ENCODE measurements around the gene HSDL1.
"Not testable (repeated sequence)": the region's sequence is repeated elsewhere in the genome, so short reads cannot be mapped to it uniquely, and the experiment has no call there.

HSDL1 gene

GRCh38 chr16:84132527-84133285 is 12.3 kb downstream of the HSDL1 start:
- Histone ChIP-seq H3K9me3 (ENCODE audit: control insufficient read depth, insufficient read depth, low read length) (no peaks in the 10 kb centered on the region), H3K9ac (ENCODE audit: low read depth, low read length) (no peak overlapping the region), H3K4me1 (ENCODE audit: control insufficient read depth, insufficient read depth, low read length) (peaks cover 10% of the 10 kb centered on the region), H3K4me3 (ENCODE audit: low read depth, low read length) (no peak overlapping the region), H3K36me3 (ENCODE audit: control insufficient read depth, insufficient read depth, low read length) (no peaks in the 10 kb centered on the region), H3K27me3 (ENCODE audit: control insufficient read depth, insufficient read depth, low read length) (no peaks in the 10 kb centered on the region)

- H3K9ac ChIP-seq (ENCODE audit: low read depth, low read length) = no peak overlapping the region
- H3K27me3 ChIP-seq (ENCODE audit: control insufficient read depth, insufficient read depth, low read length) = no peaks in the 10 kb centered on the region
- H3K4me1 ChIP-seq (ENCODE audit: control insufficient read depth, insufficient read depth, low read length) = peaks cover 4% of the 10 kb centered on the region
- H3K4me3 ChIP-seq (ENCODE audit: low read depth, low read length) = no peak overlapping the region
- H3K9me3 ChIP-seq (ENCODE audit: control insufficient read depth, insufficient read depth, low read length) = no peaks in the 10 kb centered on the region
- H3K36me3 ChIP-seq (ENCODE audit: control insufficient read depth, insufficient read depth, low read length) = no peaks in the 10 kb centered on the region
These were observed 13.9 kb downstream of the HSDL1 start for GRCh38 chr16:84131117-84131516.

- Histone ChIP-seq H3K36me3 (ENCODE audit: control insufficient read depth, insufficient read depth, low read length) (peaks cover 5% of the 10 kb centered on the region), H3K4me1 (ENCODE audit: control insufficient read depth, insufficient read depth, low read length) (no peaks in the 10 kb centered on the region), H3K27me3 (ENCODE audit: control insufficient read depth, insufficient read depth, low read length) (no peaks in the 10 kb centered on the region), H3K9me3 (ENCODE audit: control insufficient read depth, insufficient read depth, low read length) (no peaks in the 10 kb centered on the region), H3K4me3 (ENCODE audit: low read depth, low read length) (no peak overlapping the region), H3K9ac (ENCODE audit: low read depth, low read length) (no peak overlapping the region)
These were observed 20.5 kb downstream of the HSDL1 start for GRCh38 chr16:84124257-84125073.

GRCh38 chr16:84121007-84121406 is 24.0 kb downstream of the HSDL1 start:
- no peak overlapping the region for H3K4me3 ChIP-seq (ENCODE audit: low read depth, low read length)
- no peaks in the 10 kb centered on the region for H3K9me3 ChIP-seq (ENCODE audit: control insufficient read depth, insufficient read depth, low read length)
- no peaks in the 10 kb centered on the region for H3K4me1 ChIP-seq (ENCODE audit: control insufficient read depth, insufficient read depth, low read length)
- H3K36me3 ChIP-seq (ENCODE audit: control insufficient read depth, insufficient read depth, low read length) = peaks cover 8% of the 10 kb centered on the region
- no peak overlapping the region for H3K9ac ChIP-seq (ENCODE audit: low read depth, low read length)
- no peaks in the 10 kb centered on the region for H3K27me3 ChIP-seq (ENCODE audit: control insufficient read depth, insufficient read depth, low read length)

GRCh38 chr16:84120023-84120422 is 25.0 kb downstream of the HSDL1 start:
- no peak overlapping the region for H3K9ac ChIP-seq (ENCODE audit: low read depth, low read length)
- no peaks in the 10 kb centered on the region for H3K4me1 ChIP-seq (ENCODE audit: control insufficient read depth, insufficient read depth, low read length)
- no peak overlapping the region for H3K4me3 ChIP-seq (ENCODE audit: low read depth, low read length)
- no peaks in the 10 kb centered on the region for H3K9me3 ChIP-seq (ENCODE audit: control insufficient read depth, insufficient read depth, low read length)
- no peaks in the 10 kb centered on the region for H3K27me3 ChIP-seq (ENCODE audit: control insufficient read depth, insufficient read depth, low read length)
- peaks cover 8% of the 10 kb centered on the region for H3K36me3 ChIP-seq (ENCODE audit: control insufficient read depth, insufficient read depth, low read length)

GRCh38 chr16:84119368-84119767 is 25.6 kb downstream of the HSDL1 start:
- H3K36me3 ChIP-seq (ENCODE audit: control insufficient read depth, insufficient read depth, low read length) = peaks cover 8% of the 10 kb centered on the region

GRCh38 chr16:84118315-84118714 is 26.7 kb downstream of the HSDL1 start:
- not testable (repeated sequence) for H3K4me3 ChIP-seq (ENCODE audit: low read depth, low read length); H3K27me3 ChIP-seq (ENCODE audit: control insufficient read depth, insufficient read depth, low read length); H3K4me1 ChIP-seq (ENCODE audit: control insufficient read depth, insufficient read depth, low read length); H3K9me3 ChIP-seq (ENCODE audit: control insufficient read depth, insufficient read depth, low read length); H3K36me3 ChIP-seq (ENCODE audit: control insufficient read depth, insufficient read depth, low read length); H3K9ac ChIP-seq (ENCODE audit: low read depth, low read length)

More at GRCh38 chr16:84119368-84119767, 25.6 kb downstream of the HSDL1 start:
- Histone ChIP-seq H3K9ac (ENCODE audit: low read depth, low read length) (no peak overlapping the region), H3K9me3 (ENCODE audit: control insufficient read depth, insufficient read depth, low read length) (no peaks in the 10 kb centered on the region), H3K4me1 (ENCODE audit: control insufficient read depth, insufficient read depth, low read length) (no peaks in the 10 kb centered on the region), H3K4me3 (ENCODE audit: low read depth, low read length) (no peak overlapping the region), H3K27me3 (ENCODE audit: control insufficient read depth, insufficient read depth, low read length) (no peaks in the 10 kb centered on the region)

GRCh38 chr16:84117494-84117843 is 27.5 kb downstream of the HSDL1 start:
- peak overlapping the region; percentile 76 for H3K9ac ChIP-seq (ENCODE audit: low read depth, low read length)
- no peaks in the 10 kb centered on the region for H3K9me3 ChIP-seq (ENCODE audit: control insufficient read depth, insufficient read depth, low read length)
- no peaks in the 10 kb centered on the region for H3K4me1 ChIP-seq (ENCODE audit: control insufficient read depth, insufficient read depth, low read length)
- no peaks in the 10 kb centered on the region for H3K27me3 ChIP-seq (ENCODE audit: control insufficient read depth, insufficient read depth, low read length)
- peak overlapping the region; percentile 61 for H3K4me3 ChIP-seq (ENCODE audit: low read depth, low read length)
- H3K36me3 ChIP-seq (ENCODE audit: control insufficient read depth, insufficient read depth, low read length) = peaks cover 3% of the 10 kb centered on the region

GRCh38 chr16:84116720-84117493 is 28.1 kb downstream of the HSDL1 start, which contains the start of gene MBTPS1:
MBTPS1 (minus strand) TSS chr16:84116942; CDS start chr16:84101783, 15,159 bp downstream.
- Histone ChIP-seq H3K9ac (ENCODE audit: low read depth, low read length) (peak within 1 kb of the TSS; percentile 89), H3K9me3 (ENCODE audit: control insufficient read depth, insufficient read depth, low read length) (no peaks in the 10 kb centered on the region), H3K36me3 (ENCODE audit: control insufficient read depth, insufficient read depth, low read length) (peaks cover 3% of the 10 kb centered on the region), H3K27me3 (ENCODE audit: control insufficient read depth, insufficient read depth, low read length) (no peaks in the 10 kb centered on the region), H3K4me1 (ENCODE audit: control insufficient read depth, insufficient read depth, low read length) (no peaks in the 10 kb centered on the region), H3K4me3 (ENCODE audit: low read depth, low read length) (peak within 1 kb of the TSS; percentile 61)

GRCh38 chr16:84115919-84116719 is 28.9 kb downstream of the HSDL1 start:
- no peaks in the 10 kb centered on the region for H3K9me3 ChIP-seq (ENCODE audit: control insufficient read depth, insufficient read depth, low read length)
- peak overlapping the region; percentile 61 for H3K4me3 ChIP-seq (ENCODE audit: low read depth, low read length)
- no peaks in the 10 kb centered on the region for H3K4me1 ChIP-seq (ENCODE audit: control insufficient read depth, insufficient read depth, low read length)
- H3K36me3 ChIP-seq (ENCODE audit: control insufficient read depth, insufficient read depth, low read length) = peaks cover 3% of the 10 kb centered on the region
- H3K9ac ChIP-seq (ENCODE audit: low read depth, low read length) = peak overlapping the region; percentile 89
- no peaks in the 10 kb centered on the region for H3K27me3 ChIP-seq (ENCODE audit: control insufficient read depth, insufficient read depth, low read length)

- H3K4me1 ChIP-seq (ENCODE audit: control insufficient read depth, insufficient read depth, low read length); H3K27me3 ChIP-seq (ENCODE audit: control insufficient read depth, insufficient read depth, low read length); H3K9me3 ChIP-seq (ENCODE audit: control insufficient read depth, insufficient read depth, low read length); H3K9ac ChIP-seq (ENCODE audit: low read depth, low read length); H3K4me3 ChIP-seq (ENCODE audit: low read depth, low read length); H3K36me3 ChIP-seq (ENCODE audit: control insufficient read depth, insufficient read depth, low read length): not testable (repeated sequence)
These were observed 33.0 kb downstream of the HSDL1 start for GRCh38 chr16:84111949-84112348.
